SW 1271 (cell line): ENCODE measurements around the gene GRID2.

Experiments used
- DNase-seq, 2 experiments: peaks; one replicate each; lab custom pipeline; 2025; lab: John Stamatoyannopoulos, UW

Gene GRID2

DNA sequence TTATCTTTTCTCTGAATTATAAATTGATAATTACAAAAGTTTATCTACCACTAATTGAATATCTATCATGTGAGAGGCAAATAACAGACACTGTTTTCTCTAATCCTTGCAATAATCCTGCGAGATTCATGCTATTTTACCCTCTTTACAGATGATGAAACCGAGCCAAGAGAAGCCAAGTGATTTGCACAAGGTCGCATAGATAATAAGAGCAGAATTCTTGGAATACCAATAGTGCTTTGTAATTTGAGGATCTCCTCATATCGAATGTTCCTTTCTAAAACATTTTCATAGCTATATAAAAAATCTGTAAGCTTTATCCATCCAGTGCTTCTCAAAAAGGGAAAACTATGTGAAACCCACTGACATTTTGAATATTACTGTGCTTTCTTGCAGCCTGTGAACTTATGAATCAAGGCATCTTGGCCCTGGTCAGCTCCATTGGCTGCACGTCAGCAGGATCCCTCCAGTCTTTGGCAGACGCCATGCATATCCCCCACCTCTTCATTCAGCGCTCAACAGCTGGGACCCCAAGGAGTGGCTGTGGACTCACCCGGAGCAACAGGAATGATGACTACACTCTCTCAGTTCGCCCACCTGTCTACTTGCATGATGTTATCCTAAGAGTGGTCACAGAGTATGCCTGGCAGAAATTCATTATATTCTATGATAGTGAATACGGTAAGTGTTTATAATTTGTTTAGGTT is 781.0 kb downstream of the GRID2 start:
- DNase-seq = no peak

DNA sequence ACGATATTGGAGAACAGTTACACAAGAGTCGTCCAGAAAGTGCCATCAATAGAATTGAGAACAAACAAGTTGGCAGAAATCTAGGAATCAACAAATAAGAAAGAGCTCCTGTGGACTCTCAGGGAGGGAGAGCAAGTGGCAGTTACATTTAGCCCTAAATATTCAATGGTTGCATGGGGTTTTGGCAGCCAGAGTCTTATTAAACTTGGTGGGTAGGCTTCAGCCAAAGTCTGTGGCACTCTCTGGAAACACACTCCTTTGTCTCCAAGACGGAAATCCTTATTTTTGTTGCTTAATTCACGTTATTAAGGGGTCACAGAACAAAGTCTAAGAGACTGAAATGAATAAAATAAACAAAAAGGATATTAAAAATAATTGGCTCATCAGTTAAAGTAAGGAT is 782.6 kb downstream of the GRID2 start:
- DNase-seq = no peak

DNA sequence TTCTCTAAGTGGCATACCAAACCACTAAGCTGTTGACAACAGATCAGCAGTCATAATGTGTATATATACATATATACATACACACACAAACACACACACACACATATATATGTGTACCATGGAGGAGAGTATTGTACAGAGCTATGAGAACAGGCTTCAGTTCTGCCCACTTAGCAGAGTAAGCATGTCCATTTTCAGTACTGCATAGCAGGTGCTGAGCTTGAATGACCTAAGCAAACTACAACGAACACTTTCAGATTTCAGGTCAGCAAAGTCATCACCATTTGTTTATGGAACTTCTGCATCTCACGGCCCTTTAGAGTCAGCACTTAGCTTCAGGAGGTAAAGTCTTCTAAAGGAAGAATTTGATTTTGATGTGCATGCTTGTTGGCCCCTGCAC is 789.0 kb downstream of the GRID2 start:
- DNase-seq = no peak

DNA sequence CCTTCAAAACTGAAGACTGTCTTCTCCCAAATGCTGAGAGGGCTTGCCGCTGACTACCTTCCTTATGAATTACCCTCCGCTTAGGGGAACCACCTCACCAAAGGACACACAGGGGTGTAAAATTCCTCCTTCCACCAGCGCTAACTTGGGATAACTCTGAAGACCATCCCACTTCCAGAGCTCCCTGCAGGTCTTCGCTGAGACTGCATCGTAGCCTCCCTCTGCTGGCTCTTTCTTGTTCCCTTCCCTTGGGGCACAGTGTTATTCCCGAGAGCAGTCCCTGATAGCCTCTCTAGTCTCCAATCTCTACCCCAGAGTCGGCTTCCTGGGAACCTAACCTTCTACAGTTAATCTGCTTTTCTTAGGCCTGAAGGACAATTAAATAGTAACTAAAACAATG is 799.3 kb downstream of the GRID2 start:
- DNase-seq = no peak

DNA sequence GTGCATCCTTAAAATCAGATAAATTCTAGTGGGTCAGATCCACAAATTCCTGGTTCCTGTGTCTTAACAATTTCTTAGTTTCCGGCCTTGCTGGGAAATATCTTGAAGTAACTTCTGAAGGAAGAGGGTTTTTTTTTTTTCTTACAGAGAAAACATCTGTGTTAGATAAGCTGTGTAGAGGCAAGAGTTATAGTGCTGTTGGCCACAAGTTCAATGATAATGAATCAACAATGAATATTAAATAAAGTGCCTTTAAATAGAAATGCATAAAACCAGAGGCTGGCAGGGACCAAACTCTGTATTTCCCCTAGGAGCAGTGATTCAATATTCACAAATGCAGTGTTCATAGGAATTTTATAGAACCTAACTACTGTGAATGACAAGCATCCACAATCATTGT is 812.9 kb downstream of the GRID2 start:
- DNase-seq = no peak

DNA sequence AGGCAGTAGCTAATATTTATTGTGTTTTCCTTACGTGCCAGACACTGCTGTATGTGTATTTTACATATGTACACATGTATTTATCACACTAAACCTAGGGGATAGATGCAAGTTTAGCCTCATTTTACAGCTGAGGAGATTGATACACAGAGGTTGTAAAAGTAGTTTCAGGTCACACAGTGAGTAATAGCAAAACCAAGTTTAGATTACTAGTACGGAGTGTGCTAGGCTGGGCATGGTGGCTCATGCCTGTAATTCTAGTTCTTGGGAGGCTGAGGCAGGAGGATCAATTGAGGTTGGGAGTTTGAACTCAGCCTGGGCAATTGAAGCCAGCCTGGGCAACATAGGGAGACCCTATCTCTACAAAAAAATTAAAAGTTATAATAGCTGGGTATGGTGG is 823.7 kb downstream of the GRID2 start:
- DNase-seq = no peak

DNA sequence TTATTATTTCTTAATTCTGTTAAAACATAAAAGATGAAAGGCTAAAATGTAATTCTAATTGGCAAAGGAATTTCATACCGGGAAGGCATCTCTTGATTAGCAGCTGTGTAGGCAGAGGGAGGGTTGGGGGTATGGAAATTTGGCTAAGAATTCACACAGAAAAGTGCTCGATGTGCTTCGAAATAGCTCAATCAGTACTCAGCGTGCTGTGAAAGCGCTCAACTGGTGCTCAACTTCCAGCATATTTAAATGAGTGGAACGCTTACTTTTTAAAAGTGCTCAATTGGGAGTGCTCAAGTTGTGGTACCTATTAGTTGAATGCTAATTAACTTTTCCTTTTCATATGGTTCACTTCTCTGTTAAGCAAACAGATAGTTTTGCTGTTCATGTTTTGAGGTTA is 828.9 kb downstream of the GRID2 start:
- no peak for DNase-seq

DNA sequence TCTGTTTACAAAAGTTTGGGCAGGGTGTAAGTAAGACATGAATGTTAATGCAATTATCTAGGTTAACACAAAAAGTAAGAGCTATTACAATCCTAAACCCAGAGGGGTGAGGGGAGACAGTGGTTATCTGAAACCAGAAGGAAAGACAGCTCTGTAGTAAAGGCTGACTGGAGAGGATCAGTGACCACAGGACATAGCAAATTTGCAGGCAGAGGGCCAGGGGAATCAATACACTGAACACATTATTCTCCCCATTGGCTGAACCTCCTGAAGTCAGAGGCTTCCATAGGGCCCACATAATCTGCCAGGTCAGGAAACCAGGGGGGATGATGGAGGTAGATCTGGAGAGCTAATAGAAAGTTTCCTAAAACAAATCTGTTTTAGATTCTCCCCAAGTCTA is 835.4 kb downstream of the GRID2 start:
- no peak for DNase-seq

DNA sequence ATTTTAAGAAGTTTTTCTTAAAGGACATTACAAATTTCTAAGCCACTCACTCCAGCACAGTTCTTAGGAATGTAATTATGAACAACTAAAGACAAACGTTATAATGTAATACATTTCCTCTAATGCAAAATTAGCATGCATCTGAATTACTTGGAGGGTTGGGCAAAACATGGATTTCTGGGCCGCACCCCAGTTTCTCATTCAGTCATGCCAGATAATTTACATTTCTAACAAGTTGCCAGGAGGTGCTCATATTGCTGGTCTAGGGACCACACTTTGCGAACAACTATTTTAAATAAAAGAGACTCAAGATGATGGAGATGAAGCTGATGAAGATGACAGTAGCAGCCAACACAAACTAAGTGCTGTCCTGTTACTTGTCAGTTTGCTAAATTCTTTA is 840.1 kb downstream of the GRID2 start:
- DNase-seq = no peak

DNA sequence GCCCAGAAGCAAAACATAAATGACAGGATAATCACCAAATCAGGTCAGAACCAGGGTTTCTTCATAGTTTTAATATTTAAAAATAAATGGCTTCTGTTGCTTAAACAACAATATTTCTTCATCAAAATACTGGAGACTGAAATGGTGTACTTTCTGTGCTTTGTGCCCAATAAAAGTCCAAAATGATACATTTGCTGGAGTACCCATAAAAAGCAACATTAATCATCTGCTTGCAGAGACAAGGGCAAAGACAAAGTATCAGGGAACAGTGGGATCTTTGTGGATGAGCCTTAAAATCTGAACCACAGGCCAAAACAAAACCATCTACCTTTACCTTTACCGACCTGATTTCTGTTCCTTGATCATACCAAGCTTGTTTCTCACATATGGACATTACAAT is 840.9 kb downstream of the GRID2 start:
- no peak for DNase-seq

DNA sequence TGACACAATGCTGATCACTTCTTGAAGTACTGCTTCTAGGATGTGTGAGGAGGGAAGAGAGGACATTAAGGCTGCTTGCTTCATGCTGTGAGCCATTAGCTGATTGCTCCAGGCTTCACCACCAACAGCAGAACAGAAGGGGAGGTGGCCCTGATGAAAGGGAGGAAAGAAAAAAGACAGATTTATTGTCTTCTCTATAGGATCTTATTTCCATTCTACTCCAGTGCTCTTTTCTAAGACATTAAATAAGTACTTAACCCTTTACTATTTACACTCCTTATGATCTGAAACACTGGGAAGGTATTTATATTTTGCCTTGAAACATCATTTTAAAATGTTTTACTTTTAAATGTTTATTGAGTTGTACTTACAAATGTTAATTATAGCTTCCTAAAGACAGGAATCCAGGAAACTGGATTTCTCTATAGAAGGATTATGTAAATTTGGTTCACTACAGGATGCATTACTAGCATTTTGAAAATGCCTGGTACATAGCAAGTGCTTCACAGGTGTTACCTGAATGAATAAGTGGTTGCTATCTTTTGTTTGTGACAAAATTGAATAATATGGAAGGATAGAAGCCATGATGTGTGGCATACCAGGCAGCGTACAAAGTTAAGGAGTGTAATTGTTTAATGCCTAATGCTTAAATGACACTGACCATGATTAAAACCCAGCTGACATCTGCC is 843.9 kb downstream of the GRID2 start:
- DNase-seq = no peak

DNA sequence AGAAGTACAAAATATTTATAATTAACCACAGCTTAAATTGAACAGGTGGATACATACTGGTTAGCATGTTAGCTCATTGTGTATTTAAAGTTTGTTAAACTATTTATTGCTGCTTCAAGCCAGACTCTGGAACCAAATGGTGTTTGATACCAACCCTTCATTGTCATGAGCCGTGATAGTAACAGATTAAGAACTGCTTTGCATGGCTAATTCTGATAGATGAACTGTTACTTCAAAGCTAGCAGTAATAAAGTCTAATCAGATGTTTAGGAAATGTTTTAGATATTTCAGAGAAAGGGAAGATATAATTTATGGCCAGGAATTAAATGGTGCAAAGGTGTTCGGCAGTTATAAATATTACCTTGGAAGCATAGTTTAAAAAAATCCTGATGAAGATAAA is 848.7 kb downstream of the GRID2 start:
- DNase-seq = no peak

DNA sequence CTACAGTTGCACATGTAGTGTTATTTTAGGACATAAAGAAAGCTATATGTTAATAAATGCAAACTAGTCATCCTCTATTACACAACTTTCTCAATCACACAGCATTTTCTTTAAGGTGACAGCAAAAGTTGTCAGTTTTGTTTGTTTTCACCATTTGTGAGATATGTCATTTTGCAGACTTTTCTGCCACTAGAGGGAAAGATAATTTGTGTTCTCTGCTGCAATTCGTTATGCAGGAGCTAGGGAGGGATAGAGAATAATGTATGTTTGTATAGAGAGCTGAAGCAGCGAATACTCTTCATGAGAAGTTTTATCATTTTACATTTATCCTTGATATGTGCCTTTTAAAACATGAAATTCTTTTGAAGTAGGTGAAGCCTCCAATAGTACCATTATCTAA is 854.2 kb downstream of the GRID2 start:
- DNase-seq = no peak

DNA sequence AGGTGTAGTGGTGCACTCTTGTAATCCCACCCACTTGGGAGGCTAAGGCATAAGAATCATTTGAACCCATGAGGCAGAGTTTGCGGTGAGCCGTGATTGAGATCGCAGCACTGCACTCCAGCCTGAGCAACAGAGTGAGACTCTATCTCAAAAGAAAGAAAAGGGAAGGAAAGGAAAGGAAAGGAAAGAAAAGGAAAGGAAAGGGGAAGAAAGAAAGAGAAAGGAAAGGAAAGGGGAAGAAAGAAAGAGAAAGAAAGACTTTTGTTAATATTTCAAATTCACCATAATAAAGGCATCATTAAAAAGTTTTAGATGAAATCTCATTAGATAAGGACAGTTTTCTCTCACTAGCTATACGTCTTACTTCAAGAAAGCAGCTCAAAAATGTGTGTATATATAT is 864.3 kb downstream of the GRID2 start:
- no peak for DNase-seq

DNA sequence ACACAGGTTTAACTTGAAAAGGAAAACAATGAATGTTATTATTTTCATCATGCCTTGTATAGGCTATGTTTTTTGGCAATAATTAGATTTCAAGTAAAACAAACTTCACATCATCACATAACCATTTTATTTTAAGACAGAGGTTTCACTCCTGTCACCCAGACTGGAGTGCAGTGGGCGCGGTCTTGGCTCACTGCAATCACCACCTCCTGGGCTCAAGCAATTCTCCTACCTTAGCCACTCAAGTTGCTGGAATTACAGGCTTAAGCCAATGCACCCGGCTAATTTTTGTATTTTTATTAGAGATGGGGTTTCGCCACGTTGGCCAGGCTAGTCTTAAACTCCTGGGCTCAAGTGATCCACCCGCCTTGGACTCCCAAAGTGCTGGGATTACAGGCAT is 866.2 kb downstream of the GRID2 start:
- no peak for DNase-seq

DNA sequence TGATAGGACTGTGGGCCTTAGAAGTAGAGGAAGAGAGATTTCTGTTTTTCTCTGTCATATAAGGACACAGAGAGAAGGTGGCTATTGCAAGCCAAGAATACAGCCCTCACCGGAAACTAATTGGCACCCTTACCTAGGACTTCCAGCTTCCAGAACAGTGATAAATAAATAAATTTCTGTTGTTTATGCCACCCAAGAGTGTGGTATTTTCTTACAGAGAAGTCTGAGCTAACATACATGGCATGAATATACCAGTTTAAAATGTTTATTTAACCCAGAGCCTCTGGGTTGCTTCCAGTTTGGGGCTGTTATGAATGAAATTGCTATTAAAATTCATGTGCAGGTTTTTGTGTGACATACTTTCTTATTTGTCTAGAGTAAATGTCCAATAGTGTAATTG is 870.8 kb downstream of the GRID2 start:
- no peak for DNase-seq

DNA sequence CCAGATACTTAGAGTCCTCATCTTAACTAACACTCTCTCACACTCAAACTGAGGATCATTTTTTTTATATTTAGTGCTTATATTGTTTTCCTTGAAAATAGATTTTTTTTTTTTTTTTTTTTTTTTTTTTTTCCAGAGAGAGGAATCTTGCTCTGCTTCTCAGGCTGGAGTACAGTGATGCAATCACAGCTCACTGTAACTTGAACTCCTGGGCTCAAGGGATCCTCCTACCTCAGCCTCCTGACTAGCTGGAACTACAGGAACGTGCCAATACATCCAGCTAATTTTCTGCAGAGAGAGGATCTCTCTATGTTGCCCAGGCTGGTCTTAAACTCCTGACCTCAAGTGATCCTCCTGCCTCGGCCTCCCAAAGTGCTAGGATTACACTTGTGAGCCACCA is 874.5 kb downstream of the GRID2 start:
- no peak for DNase-seq

DNA sequence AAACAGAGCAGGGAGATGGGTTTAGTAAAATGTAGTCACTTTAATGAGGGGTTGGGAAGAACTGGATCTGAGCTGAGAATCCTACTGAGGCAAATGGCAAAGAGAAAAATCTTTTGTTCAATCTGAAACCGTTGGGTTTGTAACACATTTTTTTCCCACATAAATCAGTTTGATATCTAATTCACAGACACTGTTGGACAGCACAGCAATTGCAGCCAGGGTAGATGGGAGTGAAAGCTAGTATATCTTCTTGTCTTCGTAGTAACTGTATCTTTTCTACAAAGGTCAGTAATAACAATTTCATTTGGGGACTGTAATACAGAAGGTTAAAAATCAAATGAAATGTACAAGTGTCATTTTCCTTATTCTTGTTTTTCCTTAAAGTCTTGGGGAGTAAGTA is 875.3 kb downstream of the GRID2 start:
- no peak for DNase-seq

DNA sequence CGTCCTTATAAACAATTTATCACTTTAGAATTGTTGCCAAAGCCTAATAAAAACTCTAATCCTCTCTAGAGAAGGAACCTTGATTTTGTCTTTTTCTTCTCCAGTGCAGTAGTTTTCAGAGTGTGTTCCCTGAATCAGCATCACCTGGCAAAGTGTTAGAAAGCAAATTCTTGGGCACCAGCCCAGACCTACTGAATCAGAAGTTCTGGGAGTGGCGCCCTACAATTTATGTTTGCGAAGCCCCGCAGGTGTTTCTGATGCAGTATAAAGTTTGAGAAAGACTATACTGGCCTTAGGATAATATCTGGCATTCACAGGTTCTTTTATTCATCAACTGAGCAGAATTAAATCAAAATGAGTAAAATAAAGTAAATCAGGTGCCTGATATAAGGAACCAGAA is 879.0 kb downstream of the GRID2 start:
- DNase-seq = no peak

DNA sequence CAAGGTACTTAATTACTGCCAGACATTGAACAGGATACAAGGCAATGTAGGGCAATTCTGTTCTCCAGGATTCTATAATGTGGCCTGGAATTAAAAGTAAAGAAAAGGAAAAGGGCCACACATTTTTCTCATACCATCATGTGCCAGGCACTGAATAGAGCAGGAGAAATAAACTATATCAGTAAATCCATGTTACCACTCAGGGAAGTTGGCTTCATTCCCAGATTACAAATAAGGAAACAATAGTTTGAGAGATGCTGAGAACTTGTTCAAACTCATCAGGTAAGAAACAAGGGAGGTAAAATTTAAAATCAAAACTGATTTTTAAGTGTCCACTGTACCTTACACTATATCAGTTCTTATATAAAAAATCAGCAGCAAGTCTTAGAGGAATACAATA is 879.8 kb downstream of the GRID2 start:
- DNase-seq = no peak

DNA sequence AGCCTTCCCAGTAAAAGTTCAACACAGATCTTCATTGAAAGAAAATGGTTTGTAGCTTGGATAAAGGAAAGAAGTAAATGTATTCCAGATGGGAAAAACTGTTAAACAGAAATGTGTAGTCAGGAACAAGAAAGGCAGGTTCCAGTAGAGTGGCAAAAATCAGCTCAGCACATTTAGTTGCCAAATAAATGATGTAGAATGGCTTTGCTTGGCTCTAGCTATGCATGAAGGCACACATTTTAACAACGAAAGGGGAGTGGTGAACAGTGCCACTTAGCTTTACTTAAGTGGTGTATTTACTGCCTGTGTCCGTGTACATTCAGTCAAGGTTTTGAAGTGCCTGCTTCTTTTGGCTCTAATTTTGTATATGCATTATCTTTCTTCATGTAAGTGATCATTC is 880.3 kb downstream of the GRID2 start:
- DNase-seq = no peak

DNA sequence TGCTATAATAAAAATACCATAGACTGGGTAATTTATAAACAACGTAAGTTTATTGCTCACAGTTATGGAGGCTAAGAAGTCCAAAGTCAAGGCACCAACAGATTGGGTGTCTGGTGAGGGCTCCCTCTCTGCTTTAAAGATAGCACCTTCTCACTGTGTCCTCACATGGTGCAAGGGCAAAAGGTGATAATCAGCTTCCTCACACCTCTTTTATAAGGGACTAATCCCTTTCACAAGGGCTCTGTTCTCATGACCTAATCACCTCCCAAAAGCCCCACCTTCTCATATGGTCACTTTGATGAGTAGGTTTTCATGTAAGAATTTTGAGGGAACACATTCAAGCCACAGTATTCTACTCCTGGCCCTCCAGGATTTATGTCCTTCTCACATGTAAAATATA is 883.1 kb downstream of the GRID2 start:
- no peak for DNase-seq

DNA sequence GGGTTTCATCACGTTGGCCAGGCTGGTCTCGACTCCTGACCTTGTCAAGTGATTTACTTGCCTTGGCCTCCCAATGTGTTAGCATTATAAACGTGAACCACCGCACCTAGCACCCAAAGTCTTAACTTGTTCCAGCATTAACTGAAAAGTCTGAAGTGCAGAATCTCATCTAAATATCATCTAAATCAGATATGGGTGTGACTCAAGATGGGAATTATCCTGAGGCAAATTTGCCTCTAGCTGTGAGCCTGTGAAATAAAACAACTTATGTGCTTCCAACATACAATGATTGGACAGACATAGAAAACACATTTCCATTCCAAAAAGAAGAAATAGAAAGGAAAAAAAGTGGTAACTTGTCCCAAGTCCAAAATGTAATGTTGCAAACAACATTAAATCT is 883.7 kb downstream of the GRID2 start:
- no peak for DNase-seq

DNA sequence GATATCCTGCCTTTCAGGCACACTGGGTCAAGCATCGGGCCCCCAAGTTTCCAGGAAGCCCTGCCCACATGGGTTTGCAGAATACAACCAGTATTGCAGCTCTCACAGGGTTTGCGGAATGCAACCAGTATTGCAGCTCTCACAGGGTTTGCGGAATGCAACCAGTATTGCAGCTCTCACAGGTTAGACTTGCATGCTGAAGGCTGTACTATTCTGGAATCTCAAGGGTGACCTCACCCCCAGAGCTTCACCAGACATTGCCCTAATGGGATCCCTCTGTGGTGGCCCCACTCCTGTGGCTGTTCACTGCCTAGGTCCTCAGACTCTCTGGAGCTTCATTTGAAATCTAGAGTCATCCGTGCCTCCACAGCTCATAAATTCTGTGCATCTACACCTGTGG is 884.1 kb downstream of the GRID2 start:
- DNase-seq = no peak
